Ovary (tissue), 3 donors: ENCODE measurements around the gene ZSWIM6.

Experiments used
- CTCF ChIP-seq, 3 donors: fragments of 450-650 bp in 2 of 3; fragments of 200-600 bp in 1 of 3; IDR thresholded peaks; one replicate each; pipeline versions ENCODE4 v1.5.1 to v1.8.0; 2016 to 2022; ENCODE audit warnings: antibody characterized with exemption in 3 of 3, mild to moderate bottlenecking in 1 of 3
- EP300 ChIP-seq: sonication (generic); formaldehyde crosslinking; IDR thresholded peaks from one replicate; pipeline ENCODE4 v1.6.1; 2017; ENCODE audit warnings: antibody characterized with exemption
- POLR2A ChIP-seq: fragments of 450-650 bp; IDR thresholded peaks from one replicate; pipeline ENCODE4 v1.6.1; 2017; ENCODE audit warnings: antibody characterized with exemption, mild to moderate bottlenecking, moderate library complexity
- donor health status: DM: no; HTN: no; CAD: no.

DNA sequence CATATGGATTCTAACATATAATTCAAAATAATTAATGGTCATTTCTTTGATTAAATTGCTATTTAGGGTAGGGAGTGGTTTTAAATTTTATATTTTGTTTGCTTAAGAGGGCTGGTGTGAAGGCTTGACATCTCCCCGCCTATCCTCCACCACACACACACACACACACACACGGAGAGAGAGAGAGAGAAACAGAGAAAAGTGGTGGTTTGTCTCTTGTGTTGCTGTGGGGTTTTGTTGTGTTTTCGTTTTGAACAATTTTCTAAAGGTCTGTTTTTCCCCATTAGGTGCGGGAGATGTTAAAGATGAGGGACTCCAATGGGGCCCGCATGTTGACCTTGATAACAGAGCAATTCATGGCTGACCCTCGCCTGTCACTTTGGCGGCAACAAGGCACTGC lies 161.9 kb downstream of the ZSWIM6 start:
- no peak for TF ChIP-seq CTCF (IDR thresholded peaks at IDR 0.05)
- no peak for TF ChIP-seq POLR2A
- TF ChIP-seq EP300: no peak
